ENCODE data around the gene HOXA10. TPM values are rescaled to one million over a fixed set of nuclear protein-coding genes. Genes with fewer than 3 reads are reported as not detected.

Gene HOXA10
- total and polyA plus RNA-seq, 2 donors (not counting 1 experiment from before 2014, with no cell fraction given): 0.17 to 1.00 TPM

- TF ChIP-seq EZH2 (IDR thresholded peaks at IDR 0.05; ENCODE audit: low read length, missing control alignments) (no peak), CTCF (conservative IDR thresholded peaks at IDR 0.05 in 1 of 2, IDR thresholded peaks at IDR 0.05 in 1 of 2; ENCODE audit: low read depth in 1 of 2, low read length in 2 of 2) (no peak)
- no peaks in the 10 kb centered on the region for H3K9me3 ChIP-seq (ENCODE audit: control insufficient read depth, insufficient read depth, low read depth, low read length)
- no peaks in the 10 kb centered on the region for H3K79me2 ChIP-seq (ENCODE audit: control insufficient read depth, insufficient read depth, low read length)
- no peaks in the 10 kb centered on the region for H4K20me1 ChIP-seq (ENCODE audit: control insufficient read depth, extremely low read depth, insufficient read depth, low read length)
- no peaks in the 10 kb centered on the region for H3K36me3 ChIP-seq (ENCODE audit: control insufficient read depth, insufficient read depth, low read length)
- no peak overlapping the region for H3K9ac ChIP-seq (ENCODE audit: insufficient read depth, low read length)
- no peak overlapping the region for H3K4me2 ChIP-seq (ENCODE audit: extremely low read depth, insufficient read depth, low read length)
- H3K4me1 ChIP-seq (ENCODE audit: control insufficient read depth, extremely low read depth, insufficient read depth, low read length): no peaks in the 10 kb centered on the region
- H3K27ac ChIP-seq (ENCODE audit: insufficient read depth, low read length): no peak overlapping the region
- H2AFZ ChIP-seq (ENCODE audit: low read length): no peak overlapping the region
- H3K4me3 ChIP-seq (replicated peaks in 1 of 4; ENCODE audit: control extremely low read depth in 1 of 4, insufficient read depth in 1 of 4, low read depth in 3 of 4, low read length in 4 of 4): no peak overlapping the region
- H3K27me3 ChIP-seq (ENCODE audit: control insufficient read depth, insufficient read depth, low read length): peaks cover 77% of the 10 kb centered on the region
- DNase-seq (ENCODE audit: low read depth in 2 of 2): no peak
Measured at GRCh38 chr7:27166531-27167505, 7.3 kb downstream of the HOXA10 start.

- peaks cover 69% of the 10 kb centered on the region for H3K27me3 ChIP-seq (ENCODE audit: control insufficient read depth, insufficient read depth, low read length)
- H3K4me3 ChIP-seq (replicated peaks in 1 of 4; ENCODE audit: control extremely low read depth in 1 of 4, insufficient read depth in 1 of 4, low read depth in 3 of 4, low read length in 4 of 4): peak overlapping the region in 1 of 4 experiments; percentile 40
- no peaks in the 10 kb centered on the region for H4K20me1 ChIP-seq (ENCODE audit: control insufficient read depth, extremely low read depth, insufficient read depth, low read length)
- no peak overlapping the region for H3K4me2 ChIP-seq (ENCODE audit: extremely low read depth, insufficient read depth, low read length)
- no peak for TF ChIP-seq CTCF (conservative IDR thresholded peaks at IDR 0.05 in 1 of 2, IDR thresholded peaks at IDR 0.05 in 1 of 2; ENCODE audit: low read depth in 1 of 2, low read length in 2 of 2)
- peak; percentile 2 for TF ChIP-seq EZH2 (IDR thresholded peaks at IDR 0.05; ENCODE audit: low read length, missing control alignments)
- no peak overlapping the region for H3K27ac ChIP-seq (ENCODE audit: insufficient read depth, low read length)
- no peaks in the 10 kb centered on the region for H3K36me3 ChIP-seq (ENCODE audit: control insufficient read depth, insufficient read depth, low read length)
- no peaks in the 10 kb centered on the region for H3K9me3 ChIP-seq (ENCODE audit: control insufficient read depth, insufficient read depth, low read depth, low read length)
- no peak overlapping the region for H2AFZ ChIP-seq (ENCODE audit: low read length)
- no peak for DNase-seq (ENCODE audit: low read depth in 2 of 2)
- no peaks in the 10 kb centered on the region for H3K4me1 ChIP-seq (ENCODE audit: control insufficient read depth, extremely low read depth, insufficient read depth, low read length)
- H3K9ac ChIP-seq (ENCODE audit: insufficient read depth, low read length): no peak overlapping the region
- no peaks in the 10 kb centered on the region for H3K79me2 ChIP-seq (ENCODE audit: control insufficient read depth, insufficient read depth, low read length)
Measured at GRCh38 chr7:27165996-27166530, 8.1 kb downstream of the HOXA10 start.
